GM23338 (cell line): Measurements from ENCODE around the gene GPRC5C. TPM values are rescaled to one million over a fixed set of nuclear protein-coding genes. Genes with fewer than 3 reads are reported as not detected.

ENCODE experiments used
- CREB1 ChIP-seq: fragments of 250-450 bp; sonication (Bioruptor Pico); IDR thresholded peaks from 2 replicates; pipeline ENCODE4 v1.5.0; 2020; ENCODE audit warnings: low read depth, mild to moderate bottlenecking, moderate library complexity
- CTCF ChIP-seq, 2 experiments: fragments of 200-600 bp in 1 of 2; sonication (generic) in 1 of 2; conservative IDR thresholded peaks; 2 replicates each; pipeline versions ENCODE4 v1.5.1 to v1.6.1; 2016 to 2017; ENCODE audit warnings: antibody characterized with exemption in 2 of 2, low read depth in 2 of 2, mild to moderate bottlenecking in 2 of 2, moderate library complexity in 1 of 2
- EZH2 ChIP-seq: fragments of 200-600 bp; sonication (generic); IDR thresholded peaks from one replicate; pipeline ENCODE4 v1.8.0; 2017; ENCODE audit warnings: antibody characterized with exemption, mild to moderate bottlenecking, low read depth; ENCODE audit not compliant: unreplicated experiment
- JUNB ChIP-seq: IDR thresholded peaks from one replicate; pipeline ENCODE4 v1.6.1; 2016; ENCODE audit warnings: antibody characterized with exemption; ENCODE audit not compliant: unreplicated experiment
- NANOG ChIP-seq: IDR thresholded peaks from 2 replicates; pipeline ENCODE4 v1.6.1; 2016; ENCODE audit warnings: antibody characterized with exemption, borderline replicate concordance
- STAT1 ChIP-seq: IDR thresholded peaks from one replicate; pipeline ENCODE4 v1.6.1; 2016; ENCODE audit warnings: antibody characterized with exemption; ENCODE audit not compliant: unreplicated experiment
- ZNF114 ChIP-seq: fragments of 250-450 bp; sonication (Bioruptor Pico); IDR thresholded peaks from 2 replicates; pipeline ENCODE4 v1.5.0; 2020; ENCODE audit warnings: mild to moderate bottlenecking, moderate library complexity
- ZNF331 ChIP-seq: fragments of 250-450 bp; sonication (Bioruptor Pico); IDR thresholded peaks from 2 replicates; pipeline ENCODE4 v1.5.0; 2020; ENCODE audit warnings: low read depth, mild to moderate bottlenecking, moderate library complexity
- ZNF462 ChIP-seq: fragments of 250-450 bp; sonication (Bioruptor Pico); IDR thresholded peaks from 2 replicates; pipeline ENCODE4 v1.5.0; 2020; ENCODE audit warnings: mild to moderate bottlenecking, moderate library complexity
- polyA plus RNA-seq: library from polyadenylated mRNA; unstranded; fragments of >200 nt; fragmentation: Nextera tagmentation; extraction: Ambion mirVana; gene quantifications from 2 replicates; pipeline ENCODE4 v1.2.1, GENCODE V29; 2016
- total RNA-seq: library from RNA; depleted of rRNA; stranded (reverse); fragments of >200 nt; shearing (Covaris generic); gene quantifications from 2 replicates; pipeline ENCODE4 v1.2.3, GENCODE V29; 2014

GPRC5C gene
- total and polyA plus RNA-seq, 2 experiments from 2014 or later: 9.0 to 22.4 TPM

GRCh38 chr17:74389937-74390679 is 41.8 kb upstream of the GPRC5C start (continued):
- no peak for TF ChIP-seq CTCF (conservative IDR thresholded peaks at IDR 0.05; ENCODE audit: low read depth in 2 of 2)
- TF ChIP-seq CREB1 (CRISPR knock-in tag): no peak
- TF ChIP-seq ZNF331 (CRISPR knock-in tag): no peak
- TF ChIP-seq NANOG: no peak
- no peak for TF ChIP-seq ZNF114 (CRISPR knock-in tag)
- TF ChIP-seq EZH2: no peak
- no peak for TF ChIP-seq ZNF462 (CRISPR knock-in tag)
- no peak for TF ChIP-seq JUNB
- TF ChIP-seq STAT1: no peak
